Upper lobe of right lung (tissue), 1 donor: ENCODE results near the gene MROH8. TPM values are rescaled to one million over a fixed set of nuclear protein-coding genes. Genes with fewer than 3 reads are reported as not detected.

ENCODE experiments used
- ATAC-seq: fragments of 200-7000 bp; cut with Tn5 transposase; one replicate; pipeline ENCODE4 v1.9.1; 2020; ENCODE audit warnings: mild to moderate bottlenecking, moderate library complexity
- DNase-seq: peaks from one replicate; pipeline ENCODE4 v3.0.0-alpha.2; 2020
- H3K27ac ChIP-seq: fragments of 200-600 bp; one replicate; pipeline ENCODE4 v1.8.0; 2022
- H3K27me3 ChIP-seq: fragments of 200-600 bp; one replicate; pipeline ENCODE4 v1.8.0; 2022; ENCODE audit warnings: mild to moderate bottlenecking
- H3K36me3 ChIP-seq: fragments of 200-600 bp; one replicate; pipeline ENCODE4 v1.8.0; 2022
- H3K4me1 ChIP-seq: fragments of 200-600 bp; one replicate; pipeline ENCODE4 v1.8.0; 2022
- H3K4me3 ChIP-seq: fragments of 200-600 bp; one replicate; pipeline ENCODE4 v1.8.0; 2022; ENCODE audit warnings: mild to moderate bottlenecking
- H3K9me3 ChIP-seq: fragments of 200-600 bp; one replicate; pipeline ENCODE4 v1.8.0; 2022
- intact Hi-C: fragments of 100-400 bp; cut with DNase I; formaldehyde crosslinking; loops from one replicate; pipeline ENCODE4 v1.11.0; 2022
- total RNA-seq: library from RNA; stranded (reverse); fragmentation: NEBNext Ultra II Directional; extraction: Animal tissue kit (Norgen Biotek cat#: 25700); gene quantifications from one replicate; pipeline ENCODE4 v1.2.1, GENCODE V29; 2021
- TF ChIP-seq, protein P1 (sequence below): fragments of 200-600 bp; IDR thresholded peaks from one replicate; pipeline ENCODE4 v1.8.0; 2022; ENCODE audit warnings: antibody characterized with exemption
- donor health status: DM: no; HTN: yes; CAD: no; lungs with severe emphysema.

The MROH8 gene
- total RNA-seq, 1 donor from 2014 or later = 1.5 TPM

DNA sequence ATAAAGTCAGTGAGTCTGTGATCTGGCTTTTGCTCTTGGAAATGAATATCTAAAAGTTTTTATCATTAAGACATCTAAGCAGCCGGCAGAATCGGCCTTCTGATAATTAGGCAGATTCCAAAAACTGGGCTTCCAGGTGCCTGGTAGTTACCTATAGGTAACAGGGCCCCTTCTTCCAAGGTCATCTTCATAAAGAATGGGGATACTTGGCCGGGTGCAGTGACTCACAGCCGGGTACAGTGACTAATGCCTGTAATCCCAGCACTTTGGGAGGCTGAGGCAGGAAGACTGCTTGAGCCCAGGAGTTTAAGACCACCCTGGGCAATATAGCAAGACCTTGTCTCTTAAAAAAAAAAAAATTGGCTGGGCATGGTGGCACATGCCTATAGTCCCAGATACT lies 70.7 kb downstream of the MROH8 start:
- DNase-seq (no peak), ATAC-seq (no peak)
- TF ChIP-seq, protein P1, sequence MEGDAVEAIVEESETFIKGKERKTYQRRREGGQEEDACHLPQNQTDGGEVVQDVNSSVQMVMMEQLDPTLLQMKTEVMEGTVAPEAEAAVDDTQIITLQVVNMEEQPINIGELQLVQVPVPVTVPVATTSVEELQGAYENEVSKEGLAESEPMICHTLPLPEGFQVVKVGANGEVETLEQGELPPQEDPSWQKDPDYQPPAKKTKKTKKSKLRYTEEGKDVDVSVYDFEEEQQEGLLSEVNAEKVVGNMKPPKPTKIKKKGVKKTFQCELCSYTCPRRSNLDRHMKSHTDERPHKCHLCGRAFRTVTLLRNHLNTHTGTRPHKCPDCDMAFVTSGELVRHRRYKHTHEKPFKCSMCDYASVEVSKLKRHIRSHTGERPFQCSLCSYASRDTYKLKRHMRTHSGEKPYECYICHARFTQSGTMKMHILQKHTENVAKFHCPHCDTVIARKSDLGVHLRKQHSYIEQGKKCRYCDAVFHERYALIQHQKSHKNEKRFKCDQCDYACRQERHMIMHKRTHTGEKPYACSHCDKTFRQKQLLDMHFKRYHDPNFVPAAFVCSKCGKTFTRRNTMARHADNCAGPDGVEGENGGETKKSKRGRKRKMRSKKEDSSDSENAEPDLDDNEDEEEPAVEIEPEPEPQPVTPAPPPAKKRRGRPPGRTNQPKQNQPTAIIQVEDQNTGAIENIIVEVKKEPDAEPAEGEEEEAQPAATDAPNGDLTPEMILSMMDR = no peak
- Histone ChIP-seq H3K4me3 (no peak overlapping the region), H3K36me3 (no peaks in the 10 kb centered on the region), H3K27ac (no peak overlapping the region), H3K9me3 (no peaks in the 10 kb centered on the region), H3K27me3 (no peaks in the 10 kb centered on the region), H3K4me1 (no peaks in the 10 kb centered on the region)
- intact Hi-C loops = no loop called here

DNA sequence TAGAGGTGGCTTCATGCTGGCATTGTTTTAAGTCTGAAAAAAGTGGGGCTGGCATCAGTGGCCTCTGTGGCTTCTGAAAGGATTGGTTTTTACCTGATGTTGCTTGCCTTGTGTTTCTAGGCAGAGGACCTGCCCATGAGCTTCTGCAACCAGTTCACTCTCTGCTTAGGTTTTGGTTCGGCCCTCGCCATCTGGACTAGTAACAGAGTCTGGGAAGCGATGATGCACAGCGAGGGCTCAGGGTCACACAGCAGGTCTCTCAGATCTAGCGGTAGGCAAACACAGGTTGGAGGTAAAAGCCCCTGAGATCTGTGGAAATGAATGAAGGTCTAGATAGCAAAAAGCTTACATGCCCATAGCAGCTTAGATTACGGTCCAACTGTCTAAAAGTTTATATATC lies 76.8 kb downstream of the MROH8 start:
- Histone ChIP-seq H3K27ac (no peak overlapping the region), H3K4me3 (no peak overlapping the region), H3K36me3 (no peaks in the 10 kb centered on the region), H3K27me3 (no peaks in the 10 kb centered on the region), H3K9me3 (no peaks in the 10 kb centered on the region), H3K4me1 (no peaks in the 10 kb centered on the region)
- DNase-seq (no peak), ATAC-seq (no peak)
- TF ChIP-seq, protein P1 = no peak
- intact Hi-C loops = no loop called here

DNA sequence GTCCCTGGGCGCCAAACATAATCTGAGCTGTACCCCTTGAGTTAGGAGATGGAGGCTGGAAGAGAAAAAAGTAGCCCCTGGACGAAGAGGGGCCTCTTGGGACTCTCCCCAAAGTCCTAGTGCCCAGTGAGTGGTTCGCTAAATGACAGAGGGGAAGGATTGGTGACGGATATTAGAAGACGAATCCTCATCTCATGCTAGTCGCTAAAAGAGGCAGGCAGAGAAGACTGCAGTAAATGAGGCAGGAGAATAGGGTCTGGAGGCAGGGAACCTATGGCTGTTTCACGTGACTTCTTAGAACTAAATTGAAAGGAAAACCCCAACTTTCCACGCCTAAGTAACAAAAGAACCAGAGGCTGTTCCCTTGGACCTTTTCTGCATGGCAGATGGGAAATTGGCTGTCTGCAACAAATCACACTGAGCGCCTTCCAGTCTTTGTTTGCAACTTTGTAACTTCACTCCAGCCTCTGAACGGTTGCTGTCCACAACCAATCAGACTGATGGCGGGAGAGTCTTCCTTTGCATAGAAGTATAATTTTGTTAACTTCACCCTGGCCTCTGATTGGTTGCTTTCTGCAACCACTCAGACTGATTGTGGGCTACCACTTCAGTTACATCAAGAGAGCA lies 82.8 kb downstream of the MROH8 start:
- no peak overlapping the region for H3K27ac ChIP-seq
- H3K27me3 ChIP-seq = no peaks in the 10 kb centered on the region
- intact Hi-C loops = no loop called here
- no peaks in the 10 kb centered on the region for H3K36me3 ChIP-seq
- ATAC-seq = no peak
- DNase-seq = no peak
- peak overlapping the region; percentile 100 for H3K4me3 ChIP-seq
- no peaks in the 10 kb centered on the region for H3K9me3 ChIP-seq
- H3K4me1 ChIP-seq = peaks cover 8% of the 10 kb centered on the region
- TF ChIP-seq, protein P1 = no peak

DNA sequence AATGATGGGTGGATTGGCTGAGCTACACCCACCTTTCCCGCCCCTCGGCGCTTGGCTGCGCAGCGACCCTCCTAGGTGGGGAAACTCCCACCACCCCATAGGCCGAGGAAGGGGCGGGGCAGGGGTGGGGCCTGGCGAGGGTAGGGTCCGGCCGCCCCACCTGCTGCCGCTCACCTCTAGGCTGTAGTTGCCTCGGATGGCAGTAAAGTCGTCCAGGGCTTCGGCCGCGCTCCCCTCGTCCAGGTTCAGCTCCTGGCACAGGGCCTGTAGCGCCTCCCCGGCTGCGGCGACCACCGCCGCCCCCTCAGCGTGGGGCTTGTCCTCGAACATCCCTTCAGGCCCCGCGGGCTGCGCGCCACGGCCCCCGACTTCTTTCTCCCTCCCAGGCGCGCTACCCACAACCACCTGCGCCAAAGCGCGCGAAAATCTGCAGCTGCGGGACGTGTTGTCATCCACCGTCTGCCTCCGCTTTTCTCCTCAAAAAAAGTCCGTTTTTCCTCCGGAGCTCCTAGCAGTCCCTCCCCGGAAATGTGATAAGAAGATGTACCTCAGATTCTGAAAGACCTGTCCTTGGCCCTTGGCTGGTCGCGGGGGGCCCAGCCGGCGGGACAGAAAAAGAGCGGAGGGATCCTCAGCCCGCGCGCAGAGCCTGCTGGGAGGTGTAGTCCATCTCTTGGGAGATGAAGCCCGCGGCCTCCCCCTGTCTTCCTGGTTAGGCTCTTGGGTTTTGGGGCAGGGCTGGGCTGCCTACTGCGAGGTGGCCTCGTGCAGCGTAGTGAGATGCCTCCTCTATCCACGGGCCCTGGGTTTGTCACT lies 83.5 kb downstream of the MROH8 start, which contains the start of gene RBL1:
Gene RBL1 (minus strand): TSS at position 399 of the 816 bp plus-strand sequence. CDS start 69 bp downstream, at position 330.
- peak within 1 kb of the TSS; percentile 85 for H3K27ac ChIP-seq
- TF ChIP-seq, protein P1 = peak; percentile 34
- DNase-seq = peak; percentile 92
- peak within 1 kb of the TSS; percentile 100 for H3K4me3 ChIP-seq
- intact Hi-C loops = no loop called here
- no peaks in the 10 kb centered on the region for H3K27me3 ChIP-seq
- no peaks in the 10 kb centered on the region for H3K36me3 ChIP-seq
- ATAC-seq = peak; percentile 94
- H3K9me3 ChIP-seq = no peaks in the 10 kb centered on the region
- peaks cover 8% of the 10 kb centered on the region for H3K4me1 ChIP-seq

DNA sequence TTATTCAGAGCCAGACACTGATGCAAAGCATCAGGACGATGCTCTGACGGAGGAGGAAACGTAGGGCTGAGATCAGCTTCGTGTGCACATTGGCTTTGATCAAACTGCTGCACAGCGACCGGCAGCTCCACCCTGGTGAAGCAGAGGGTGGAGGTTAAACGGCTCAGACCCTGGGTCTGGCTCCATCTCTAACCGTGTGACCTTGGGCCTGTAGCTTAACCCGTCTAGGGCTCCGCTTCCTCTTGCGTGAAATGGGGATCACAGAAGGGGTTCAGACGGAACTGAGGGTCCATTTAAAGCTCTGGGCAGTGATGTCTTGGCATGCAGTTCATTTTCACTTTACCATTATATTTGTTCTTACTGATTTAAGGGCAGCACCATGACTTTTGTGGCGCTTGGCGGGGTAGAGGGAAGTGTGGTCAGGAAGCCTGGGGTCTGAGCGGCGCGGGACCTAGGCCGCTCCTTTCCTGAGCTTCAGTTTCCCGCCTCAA lies 84.2 kb downstream of the MROH8 start:
- Histone ChIP-seq H3K27me3 (no peaks in the 10 kb centered on the region), H3K4me1 (peaks cover 8% of the 10 kb centered on the region), H3K36me3 (no peaks in the 10 kb centered on the region), H3K4me3 (peak overlapping the region; percentile 100), H3K9me3 (no peaks in the 10 kb centered on the region), H3K27ac (peak overlapping the region; percentile 85)
- TF ChIP-seq, protein P1 = no peak
- intact Hi-C loops = no loop called here
- peak; percentile 44 for ATAC-seq
- no peak for DNase-seq
